Hepatocyte (in vitro differentiated cells): ENCODE results near the gene ORM2. TPM values are rescaled to one million over a fixed set of nuclear protein-coding genes. Genes with fewer than 3 reads are reported as not detected.

Experiments
- DNase-seq: peaks from one replicate; pipeline ENCODE4 v3.0.0-alpha.2; 2016; ENCODE audit warnings: low spot score
- H2AFZ ChIP-seq: fragments of 200-600 bp; sonication (generic); 2 replicates; pipeline ENCODE4 v1.6.0; 2016; ENCODE audit warnings: antibody characterized with exemption, mild to moderate bottlenecking
- H3K27ac ChIP-seq: fragments of 200-600 bp; sonication (generic); 2 replicates; pipeline ENCODE4 v1.5.1; 2016; ENCODE audit warnings: mild to moderate bottlenecking
- H3K27me3 ChIP-seq: fragments of 200-600 bp; sonication (generic); 2 replicates; pipeline ENCODE4 v1.6.1; 2016
- H3K36me3 ChIP-seq: fragments of 200-600 bp; sonication (generic); replicated peaks from 2 replicates; pipeline ENCODE4 v1.5.1; 2016; ENCODE audit warnings: low read depth; ENCODE audit not compliant: insufficient read depth
- H3K4me1 ChIP-seq: fragments of 200-600 bp; sonication (generic); 2 replicates; pipeline ENCODE4 v1.5.1; 2016; ENCODE audit warnings: mild to moderate bottlenecking, moderate library complexity; ENCODE audit not compliant: insufficient read depth
- H3K4me2 ChIP-seq: fragments of 200-600 bp; sonication (generic); 2 replicates; pipeline ENCODE4 v1.6.0; 2016
- H3K4me3 ChIP-seq: fragments of 200-600 bp; sonication (generic); 2 replicates; pipeline ENCODE4 v1.5.1; 2016; ENCODE audit warnings: mild to moderate bottlenecking
- H3K79me2 ChIP-seq: fragments of 200-600 bp; sonication (generic); 2 replicates; pipeline ENCODE4 v1.6.0; 2017; ENCODE audit warnings: mild to moderate bottlenecking
- H3K9me2 ChIP-seq: fragments of 200-600 bp; sonication (generic); replicated peaks from 2 replicates; pipeline ENCODE4 v1.6.0; 2017; ENCODE audit warnings: mild to moderate bottlenecking; ENCODE audit not compliant: insufficient read depth
- H3K9me3 ChIP-seq: fragments of 200-600 bp; sonication (generic); 2 replicates; pipeline ENCODE4 v1.5.1; 2016; ENCODE audit warnings: low read depth, mild to moderate bottlenecking
- H4K20me1 ChIP-seq: fragments of 200-600 bp; sonication (generic); 2 replicates; pipeline ENCODE4 v1.6.0; 2016; ENCODE audit warnings: mild to moderate bottlenecking; ENCODE audit not compliant: insufficient read depth, poor library complexity, severe bottlenecking
- CTCF ChIP-seq: fragments of 200-600 bp; sonication (generic); IDR thresholded peaks from 2 replicates; pipeline ENCODE4 v1.5.1; 2016; ENCODE audit warnings: antibody characterized with exemption, mild to moderate bottlenecking; ENCODE audit not compliant: poor library complexity
- EZH2 ChIP-seq: fragments of 200-600 bp; sonication (generic); IDR thresholded peaks from 2 replicates; pipeline ENCODE4 v1.6.1; 2016; ENCODE audit warnings: antibody characterized with exemption, mild to moderate bottlenecking, borderline replicate concordance
- EZH2phosphoT487 ChIP-seq: fragments of 200-600 bp; sonication (generic); IDR thresholded peaks from one replicate; pipeline ENCODE4 v1.6.1; 2018; ENCODE audit warnings: antibody characterized with exemption, mild to moderate bottlenecking, low read depth, moderate library complexity; ENCODE audit not compliant: unreplicated experiment, severe bottlenecking
- WGBS: methylation state at CpG from one replicate; pipeline ENCODE4 v1.1.6; 2016; ENCODE audit warnings: low lambda C conversion rate; ENCODE audit errors: missing lambda C conversion rate; 5-methylcytosine and 5-hydroxymethylcytosine counted together
- polyA plus RNA-seq: library from polyadenylated mRNA; unstranded; fragments of >200 nt; fragmentation: Nextera tagmentation; extraction: Ambion mirVana; gene quantifications from 2 replicates; pipeline ENCODE4 v1.2.1, GENCODE V29; 2016
- total RNA-seq: library from RNA; depleted of rRNA; stranded (reverse); fragments of >200 nt; gene quantifications from 2 replicates; pipeline ENCODE4 v1.2.3, GENCODE V29; 2014

Gene ORM2
- total and polyA plus RNA-seq, 2 experiments from 2014 or later = 52.0 to 136 TPM

- Histone ChIP-seq H3K36me3 (no peaks in the 10 kb centered on the region), H3K27me3 (no peaks in the 10 kb centered on the region), H3K79me2 (no peaks in the 10 kb centered on the region), H3K27ac (no peak overlapping the region), H3K4me2 (no peak overlapping the region), H3K4me1 (peaks cover 12% of the 10 kb centered on the region), H3K4me3 (no peak overlapping the region), H3K9me3 (no peaks in the 10 kb centered on the region), H3K9me2 (no peaks in the 10 kb centered on the region), H4K20me1 (no peaks in the 10 kb centered on the region), H2AFZ (no peak overlapping the region)
- WGBS = 94% methylated on average over 16 of the region's 16 CpGs
- DNase-seq = no peak
- TF ChIP-seq EZH2phosphoT487 = no peak
- no peak for TF ChIP-seq EZH2
- TF ChIP-seq CTCF = no peak
These were observed 42.5 kb upstream of the ORM2 start for GRCh38 chr9:114287001-114287762.

DNA sequence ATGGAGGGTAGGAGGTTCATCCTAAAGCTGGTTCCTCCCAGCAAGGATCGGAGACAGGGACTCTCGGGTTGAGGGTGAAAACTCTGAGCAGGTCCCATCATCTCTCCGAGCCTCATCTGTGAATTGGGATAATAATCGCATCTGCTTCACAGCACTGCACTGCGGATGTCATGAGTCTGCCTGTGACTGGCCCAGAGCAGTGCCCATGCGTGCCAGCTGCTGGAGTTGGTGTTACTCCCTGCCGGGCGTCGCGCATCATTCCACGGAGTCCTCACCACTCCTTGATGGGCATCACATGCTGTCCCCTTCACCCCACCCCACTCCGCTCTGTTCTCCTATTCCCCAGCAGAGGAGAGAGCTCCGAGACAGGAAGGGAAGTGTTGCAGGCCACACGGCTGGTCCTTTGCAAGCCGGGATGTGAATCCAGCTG lies 41.9 kb upstream of the ORM2 start:
- Histone ChIP-seq H3K4me2 (no peak overlapping the region), H3K27me3 (no peaks in the 10 kb centered on the region), H3K79me2 (no peaks in the 10 kb centered on the region), H3K4me1 (peaks cover 11% of the 10 kb centered on the region), H3K9me3 (no peaks in the 10 kb centered on the region), H3K27ac (no peak overlapping the region), H4K20me1 (no peaks in the 10 kb centered on the region), H3K36me3 (no peaks in the 10 kb centered on the region), H3K4me3 (no peak overlapping the region), H2AFZ (no peak overlapping the region), H3K9me2 (no peaks in the 10 kb centered on the region)
- TF ChIP-seq CTCF (no peak), EZH2phosphoT487 (no peak), EZH2 (no peak)
- DNase-seq = no peak
- 84% methylated on average over 12 of the region's 15 CpGs for WGBS

DNA sequence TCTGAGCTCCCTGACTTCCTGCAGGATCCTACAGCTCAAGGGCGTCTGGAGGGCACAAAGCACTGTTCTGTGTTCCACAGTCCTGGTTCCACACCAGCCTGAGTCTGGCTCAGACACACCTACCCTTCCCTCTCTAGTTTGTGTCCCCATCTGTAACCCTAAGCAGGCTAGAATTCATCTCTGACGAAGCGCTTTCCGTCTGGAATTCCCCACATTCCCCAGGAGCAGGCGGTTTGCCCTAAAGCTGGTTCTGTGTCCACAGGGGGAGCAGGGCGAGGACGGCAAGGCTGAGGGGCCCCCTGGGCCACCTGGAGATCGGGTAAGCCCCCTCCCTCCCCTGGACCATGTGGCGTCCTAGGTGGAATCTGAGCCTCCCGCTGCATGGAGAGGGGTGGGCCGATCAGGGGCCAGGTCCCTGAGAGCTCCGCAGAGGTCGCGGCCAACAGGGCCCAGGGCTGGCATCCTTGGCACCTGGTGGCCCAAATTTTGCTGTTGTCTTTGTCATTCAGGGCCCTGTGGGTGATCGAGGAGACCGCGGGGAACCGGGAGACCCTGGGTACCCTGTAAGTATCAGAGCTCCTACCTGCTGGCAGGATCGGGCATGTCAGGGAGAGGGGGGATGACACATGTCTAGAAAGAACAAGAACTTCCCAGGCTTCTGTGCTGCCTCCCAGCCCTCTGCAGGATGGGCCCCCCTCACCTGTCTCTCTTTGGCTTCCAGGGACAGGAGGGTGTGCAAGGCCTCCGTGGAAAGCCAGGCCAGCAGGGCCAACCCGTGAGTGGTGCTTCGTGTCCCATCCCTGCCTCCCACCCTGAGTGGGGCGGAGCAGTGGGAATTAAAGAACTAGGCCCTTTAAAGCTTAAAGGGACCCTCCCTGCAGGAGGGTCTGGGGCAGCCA lies 41.2 kb upstream of the ORM2 start:
- Histone ChIP-seq H3K79me2 (no peaks in the 10 kb centered on the region), H4K20me1 (no peaks in the 10 kb centered on the region), H3K4me3 (no peak overlapping the region), H3K27me3 (no peaks in the 10 kb centered on the region), H3K9me3 (no peaks in the 10 kb centered on the region), H3K9me2 (no peaks in the 10 kb centered on the region), H2AFZ (no peak overlapping the region), H3K36me3 (no peaks in the 10 kb centered on the region), H3K27ac (no peak overlapping the region), H3K4me1 (peaks cover 11% of the 10 kb centered on the region), H3K4me2 (no peak overlapping the region)
- DNase-seq = no peak
- whole genome bisulfite sequencing = 65% methylated on average over 23 of the region's 23 CpGs
- TF ChIP-seq EZH2 = no peak

DNA sequence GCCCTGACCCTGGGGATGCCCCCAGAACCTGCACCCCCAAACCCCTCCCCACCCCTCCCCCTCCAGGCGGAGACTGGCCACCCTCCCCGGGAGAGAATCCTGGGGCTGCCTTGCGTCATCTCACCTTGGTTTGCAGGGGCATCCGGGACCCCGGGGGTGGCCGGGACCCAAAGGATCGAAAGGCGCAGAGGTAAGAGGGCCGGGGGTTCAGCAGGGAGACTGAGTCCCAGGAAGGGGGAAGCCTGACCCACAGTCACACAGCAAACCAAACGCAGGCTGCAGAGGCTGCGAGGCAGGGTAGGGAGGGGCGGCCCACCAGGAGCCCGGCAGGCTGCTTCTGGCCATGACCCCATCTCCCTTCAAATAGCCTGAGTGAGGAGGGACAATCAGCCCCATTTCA lies 40.6 kb upstream of the ORM2 start:
- TF ChIP-seq EZH2phosphoT487 (no peak), EZH2 (no peak), CTCF (no peak)
- Histone ChIP-seq H4K20me1 (no peaks in the 10 kb centered on the region), H3K36me3 (no peaks in the 10 kb centered on the region), H3K4me2 (no peak overlapping the region), H3K9me3 (no peaks in the 10 kb centered on the region), H3K27ac (no peak overlapping the region), H3K27me3 (no peaks in the 10 kb centered on the region), H2AFZ (no peak overlapping the region), H3K79me2 (no peaks in the 10 kb centered on the region), H3K4me3 (no peak overlapping the region), H3K9me2 (no peaks in the 10 kb centered on the region), H3K4me1 (peaks cover 11% of the 10 kb centered on the region)
- DNase-seq = no peak
- WGBS = 93% methylated on average over 13 of the region's 13 CpGs
